Measurements from ENCODE around the gene MDP1. TPM values are rescaled to one million over a fixed set of nuclear protein-coding genes. Genes with fewer than 3 reads are reported as not detected.
"Not testable (repeated sequence)": the region's sequence is repeated elsewhere in the genome, so short reads cannot be mapped to it uniquely, and the experiment has no call there.

MDP1 gene
- polyA plus RNA-seq, 1 donor, result 21.8 TPM

GRCh38 chr14:24231263-24232120 lies 15.6 kb upstream of the MDP1 start:
- Histone ChIP-seq H3K4me1 (ENCODE audit: control insufficient read depth, insufficient read depth, low read length) (peaks cover 12% of the 10 kb centered on the region), H3K27me3 (ENCODE audit: control insufficient read depth, insufficient read depth, low read length) (no peaks in the 10 kb centered on the region), H3K9me3 (ENCODE audit: control insufficient read depth, low read depth, low read length) (no peaks in the 10 kb centered on the region), H3K4me3 (ENCODE audit: low read length) (peak overlapping the region; percentile 62), H3K36me3 (ENCODE audit: control insufficient read depth, insufficient read depth, low read length) (peaks cover 21% of the 10 kb centered on the region), H3K27ac (ENCODE audit: low read length) (peak overlapping the region; percentile 75)
- DNase-seq, result no peak
- WGBS (ENCODE audit: insufficient coverage, low lambda C conversion rate), result 40% methylated on average over 1 of the region's 23 CpGs

GRCh38 chr14:24228902-24229301 lies 13.0 kb upstream of the MDP1 start:
- no peak overlapping the region for H3K27ac ChIP-seq (ENCODE audit: low read length)
- H3K36me3 ChIP-seq (ENCODE audit: control insufficient read depth, insufficient read depth, low read length), result peaks cover 6% of the 10 kb centered on the region
- no peaks in the 10 kb centered on the region for H3K27me3 ChIP-seq (ENCODE audit: control insufficient read depth, insufficient read depth, low read length)
- no peak overlapping the region for H3K4me3 ChIP-seq (ENCODE audit: low read length)
- DNase-seq, result no peak
- WGBS (ENCODE audit: insufficient coverage, low lambda C conversion rate), result no CpG with 5 or more reads among the region's 1 CpG
- H3K4me1 ChIP-seq (ENCODE audit: control insufficient read depth, insufficient read depth, low read length), result peaks cover 12% of the 10 kb centered on the region
- H3K9me3 ChIP-seq (ENCODE audit: control insufficient read depth, low read depth, low read length), result no peaks in the 10 kb centered on the region

GRCh38 chr14:24226473-24226872 lies 10.6 kb upstream of the MDP1 start:
- Histone ChIP-seq H3K27ac (ENCODE audit: low read length) (no peak overlapping the region), H3K36me3 (ENCODE audit: control insufficient read depth, insufficient read depth, low read length) (peaks cover 6% of the 10 kb centered on the region), H3K4me3 (ENCODE audit: low read length) (no peak overlapping the region), H3K9me3 (ENCODE audit: control insufficient read depth, low read depth, low read length) (no peaks in the 10 kb centered on the region), H3K4me1 (ENCODE audit: control insufficient read depth, insufficient read depth, low read length) (peaks cover 4% of the 10 kb centered on the region), H3K27me3 (ENCODE audit: control insufficient read depth, insufficient read depth, low read length) (no peaks in the 10 kb centered on the region)
- no peak for DNase-seq
- WGBS (ENCODE audit: insufficient coverage, low lambda C conversion rate), result no CpG with 5 or more reads among the region's 1 CpG

GRCh38 chr14:24224618-24225071 lies 8.8 kb upstream of the MDP1 start:
- Histone ChIP-seq H3K36me3 (ENCODE audit: control insufficient read depth, insufficient read depth, low read length) (peaks cover 6% of the 10 kb centered on the region), H3K9me3 (ENCODE audit: control insufficient read depth, low read depth, low read length) (no peaks in the 10 kb centered on the region), H3K27me3 (ENCODE audit: control insufficient read depth, insufficient read depth, low read length) (no peaks in the 10 kb centered on the region), H3K27ac (ENCODE audit: low read length) (no peak overlapping the region), H3K4me1 (ENCODE audit: control insufficient read depth, insufficient read depth, low read length) (no peaks in the 10 kb centered on the region), H3K4me3 (ENCODE audit: low read length) (no peak overlapping the region)
- WGBS (ENCODE audit: insufficient coverage, low lambda C conversion rate), result no CpG with 5 or more reads among the region's 7 CpGs
- DNase-seq, result no peak

GRCh38 chr14:24222987-24223386 lies 7.1 kb upstream of the MDP1 start:
- H3K4me3 ChIP-seq (ENCODE audit: low read length); DNase-seq; H3K27me3 ChIP-seq (ENCODE audit: control insufficient read depth, insufficient read depth, low read length); H3K9me3 ChIP-seq (ENCODE audit: control insufficient read depth, low read depth, low read length); H3K4me1 ChIP-seq (ENCODE audit: control insufficient read depth, insufficient read depth, low read length); H3K27ac ChIP-seq (ENCODE audit: low read length); H3K36me3 ChIP-seq (ENCODE audit: control insufficient read depth, insufficient read depth, low read length): not testable (repeated sequence)
- WGBS (ENCODE audit: insufficient coverage, low lambda C conversion rate), result no CpG with 5 or more reads among the region's 4 CpGs

DNA sequence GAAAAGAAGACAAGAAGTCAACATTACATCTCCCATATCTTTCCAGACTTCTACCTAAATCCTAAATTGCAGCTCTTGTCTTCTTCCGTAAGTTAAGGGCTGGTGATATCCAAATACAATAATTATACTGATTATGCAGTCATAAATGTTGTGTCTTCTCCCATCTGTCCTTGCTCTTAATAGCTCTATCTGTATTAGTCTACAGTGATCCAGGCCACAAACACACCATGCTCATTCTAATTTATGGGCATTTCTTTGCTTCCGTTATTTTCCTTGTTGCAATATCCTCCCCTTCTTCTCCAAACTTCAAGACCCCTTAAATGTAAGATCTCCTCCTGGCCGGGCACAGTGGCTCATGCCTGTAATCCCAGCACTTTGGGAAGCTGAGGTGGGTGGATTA lies 3.7 kb upstream of the MDP1 start:
- Histone ChIP-seq H3K27me3 (ENCODE audit: control insufficient read depth, insufficient read depth, low read length) (no peaks in the 10 kb centered on the region), H3K36me3 (ENCODE audit: control insufficient read depth, insufficient read depth, low read length) (peaks cover 8% of the 10 kb centered on the region), H3K9me3 (ENCODE audit: control insufficient read depth, low read depth, low read length) (no peaks in the 10 kb centered on the region), H3K4me3 (ENCODE audit: low read length) (no peak overlapping the region), H3K27ac (ENCODE audit: low read length) (no peak overlapping the region), H3K4me1 (ENCODE audit: control insufficient read depth, insufficient read depth, low read length) (peaks cover 8% of the 10 kb centered on the region)
- WGBS (ENCODE audit: insufficient coverage, low lambda C conversion rate), result 50% methylated on average over 2 of the region's 3 CpGs
- no peak for DNase-seq

DNA sequence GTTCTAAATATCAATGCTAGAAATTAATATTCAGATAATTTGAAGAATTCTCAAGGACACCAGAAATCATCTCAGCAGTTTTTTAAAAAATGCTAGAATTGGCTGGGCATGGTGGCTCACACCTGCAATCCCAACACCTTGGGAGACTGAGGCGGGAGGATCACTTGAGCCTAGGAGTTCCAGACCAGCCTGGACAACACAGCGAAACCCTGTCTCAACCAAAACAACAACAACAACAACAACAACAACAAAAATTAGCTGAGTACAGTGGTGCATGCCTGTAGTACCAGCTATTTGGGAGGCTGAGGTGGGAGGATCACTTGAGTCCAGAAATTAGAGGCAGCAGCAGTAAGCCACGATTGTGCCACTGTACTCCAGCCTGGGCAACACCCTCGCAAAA lies 3.2 kb upstream of the MDP1 start:
- Histone ChIP-seq H3K9me3 (ENCODE audit: control insufficient read depth, low read depth, low read length) (no peaks in the 10 kb centered on the region), H3K36me3 (ENCODE audit: control insufficient read depth, insufficient read depth, low read length) (peaks cover 8% of the 10 kb centered on the region), H3K4me1 (ENCODE audit: control insufficient read depth, insufficient read depth, low read length) (peaks cover 12% of the 10 kb centered on the region), H3K27me3 (ENCODE audit: control insufficient read depth, insufficient read depth, low read length) (no peaks in the 10 kb centered on the region), H3K4me3 (ENCODE audit: low read length) (no peak overlapping the region), H3K27ac (ENCODE audit: low read length) (no peak overlapping the region)
- DNase-seq, result no peak
- 89% methylated on average over 2 of the region's 4 CpGs for WGBS (ENCODE audit: insufficient coverage, low lambda C conversion rate)

GRCh38 chr14:24216876-24217275 lies 1.0 kb upstream of the MDP1 start:
- no CpG with 5 or more reads among the region's 1 CpG for WGBS (ENCODE audit: insufficient coverage, low lambda C conversion rate)

GRCh38 chr14:24216345-24216699 lies 456 bp upstream of the MDP1 start:
- Histone ChIP-seq H3K27ac (ENCODE audit: low read length) (peak overlapping the region; percentile 90), H3K9me3 (ENCODE audit: control insufficient read depth, low read depth, low read length) (no peaks in the 10 kb centered on the region), H3K27me3 (ENCODE audit: control insufficient read depth, insufficient read depth, low read length) (no peaks in the 10 kb centered on the region), H3K4me3 (ENCODE audit: low read length) (no peak overlapping the region), H3K36me3 (ENCODE audit: control insufficient read depth, insufficient read depth, low read length) (peaks cover 9% of the 10 kb centered on the region), H3K4me1 (ENCODE audit: control insufficient read depth, insufficient read depth, low read length) (peaks cover 18% of the 10 kb centered on the region)
- DNase-seq, result no peak
- no CpG with 5 or more reads among the region's 2 CpGs for WGBS (ENCODE audit: insufficient coverage, low lambda C conversion rate)

More at GRCh38 chr14:24216876-24217275, 1.0 kb upstream of the MDP1 start:
- H3K36me3 ChIP-seq (ENCODE audit: control insufficient read depth, insufficient read depth, low read length); H3K9me3 ChIP-seq (ENCODE audit: control insufficient read depth, low read depth, low read length); H3K27ac ChIP-seq (ENCODE audit: low read length); H3K4me3 ChIP-seq (ENCODE audit: low read length); H3K27me3 ChIP-seq (ENCODE audit: control insufficient read depth, insufficient read depth, low read length); DNase-seq: not testable (repeated sequence)
- peaks cover 18% of the 10 kb centered on the region for H3K4me1 ChIP-seq (ENCODE audit: control insufficient read depth, insufficient read depth, low read length)

GRCh38 chr14:24213866-24214662 lies 1.8 kb downstream of the MDP1 start:
- Histone ChIP-seq H3K4me1 (ENCODE audit: control insufficient read depth, insufficient read depth, low read length) (peaks cover 18% of the 10 kb centered on the region), H3K9me3 (ENCODE audit: control insufficient read depth, low read depth, low read length) (no peaks in the 10 kb centered on the region), H3K36me3 (ENCODE audit: control insufficient read depth, insufficient read depth, low read length) (peaks cover 30% of the 10 kb centered on the region), H3K27me3 (ENCODE audit: control insufficient read depth, insufficient read depth, low read length) (no peaks in the 10 kb centered on the region), H3K4me3 (ENCODE audit: low read length) (peak overlapping the region; percentile 79), H3K27ac (ENCODE audit: low read length) (peak overlapping the region; percentile 98)
- WGBS (ENCODE audit: insufficient coverage, low lambda C conversion rate), result no CpG with 5 or more reads among the region's 7 CpGs
- peak in 1 of 2 donors; percentile 76 for DNase-seq
